22Rv1 (cell line): ENCODE results near the gene STXBP5.

ENCODE experiments used
- CTCF ChIP-seq: fragments of 450-650 bp; IDR thresholded peaks from 2 replicates; pipeline ENCODE4 v1.5.1; 2017; ENCODE audit warnings: mild to moderate bottlenecking
- ZFX ChIP-seq: fragments of 450-650 bp; IDR thresholded peaks from 2 replicates; pipeline ENCODE4 v1.6.1; 2017; ENCODE audit warnings: antibody characterized with exemption, borderline replicate concordance

- TF ChIP-seq CTCF = no peak
- TF ChIP-seq ZFX = no peak
Observed at GRCh38 chr6:147209762-147210449, 5.7 kb downstream of the STXBP5 start.
